Adrenal gland (tissue), 5 donors: ENCODE results near the gene BTBD9.

Experiments used
- POLR2A ChIP-seq, 2 donors: fragments of 450-650 bp; IDR thresholded peaks; one replicate each; pipeline ENCODE4 v1.6.1; 2017; ENCODE audit warnings: antibody characterized with exemption in 2 of 2, mild to moderate bottlenecking in 2 of 2, moderate library complexity in 1 of 2
- TF ChIP-seq, protein P1 (sequence below), 6 experiments: fragments of 450-650 bp in 4 of 6; fragments of 200-600 bp in 2 of 6; sonication (generic) in 1 of 6; IDR thresholded peaks; 1 replicate in 5 of 6; 2 replicates in 1 of 6; pipeline versions ENCODE4 v1.5.1 to v1.8.0; 2016 to 2021; ENCODE audit warnings: antibody characterized with exemption in 6 of 6, mild to moderate bottlenecking in 2 of 6, moderate library complexity in 1 of 6
- donor health status: DM: no; HTN: no; CAD: no.

DNA sequence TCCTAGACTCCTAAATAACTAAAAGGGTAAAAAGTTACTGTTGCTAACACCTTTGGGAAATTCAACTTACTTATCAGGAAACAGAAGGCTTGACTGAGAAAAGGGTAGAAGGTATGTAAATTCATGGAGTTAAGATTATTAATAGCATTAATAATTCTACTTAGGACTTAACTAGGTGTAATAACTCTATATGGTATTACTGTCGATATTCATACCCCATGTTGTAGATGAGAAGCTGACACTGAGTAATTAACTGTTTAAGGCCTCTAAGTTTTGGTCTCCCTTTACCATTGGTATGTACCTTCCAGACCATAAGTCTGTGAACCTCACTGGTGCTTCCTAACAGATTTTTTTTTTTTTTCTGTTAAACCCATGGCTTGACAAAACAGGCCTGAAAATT, 47.8 kb upstream of the BTBD9 start:
- TF ChIP-seq, protein P1, sequence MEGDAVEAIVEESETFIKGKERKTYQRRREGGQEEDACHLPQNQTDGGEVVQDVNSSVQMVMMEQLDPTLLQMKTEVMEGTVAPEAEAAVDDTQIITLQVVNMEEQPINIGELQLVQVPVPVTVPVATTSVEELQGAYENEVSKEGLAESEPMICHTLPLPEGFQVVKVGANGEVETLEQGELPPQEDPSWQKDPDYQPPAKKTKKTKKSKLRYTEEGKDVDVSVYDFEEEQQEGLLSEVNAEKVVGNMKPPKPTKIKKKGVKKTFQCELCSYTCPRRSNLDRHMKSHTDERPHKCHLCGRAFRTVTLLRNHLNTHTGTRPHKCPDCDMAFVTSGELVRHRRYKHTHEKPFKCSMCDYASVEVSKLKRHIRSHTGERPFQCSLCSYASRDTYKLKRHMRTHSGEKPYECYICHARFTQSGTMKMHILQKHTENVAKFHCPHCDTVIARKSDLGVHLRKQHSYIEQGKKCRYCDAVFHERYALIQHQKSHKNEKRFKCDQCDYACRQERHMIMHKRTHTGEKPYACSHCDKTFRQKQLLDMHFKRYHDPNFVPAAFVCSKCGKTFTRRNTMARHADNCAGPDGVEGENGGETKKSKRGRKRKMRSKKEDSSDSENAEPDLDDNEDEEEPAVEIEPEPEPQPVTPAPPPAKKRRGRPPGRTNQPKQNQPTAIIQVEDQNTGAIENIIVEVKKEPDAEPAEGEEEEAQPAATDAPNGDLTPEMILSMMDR (IDR thresholded peaks at IDR 0.05): no peak
- no peak for TF ChIP-seq POLR2A (IDR thresholded peaks at IDR 0.05)
